Activated naive CD8-positive, alpha-beta T cell treated with anti-CD3 and anti-CD28 coated beads, Interleukin-2, amount 10 ng/mL, durations not matched to agents 7 days and 5 days (primary cell): ENCODE results near the gene GPC6. TPM values are rescaled to one million over a fixed set of nuclear protein-coding genes. Genes with fewer than 3 reads are reported as not detected.

ENCODE experiments used
- ATAC-seq: fragments of 150-1000 bp; cut with Tn5 transposase; one replicate; pipeline ENCODE4 v1.10.0; 2021; ENCODE audit warnings: low read depth, moderate library complexity
- POLR2A ChIA-PET: fragments of 350-600 bp; sonication (Branson Sonifier 250); formaldehyde crosslinking; loops from one replicate; lab custom pipeline; 2021; ENCODE audit warnings: antibody characterized with exemption; lab: Charles Lee
- DNase-seq: peaks from one replicate; pipeline ENCODE4 v3.0.0; 2021
- H3K27ac Mint-ChIP-seq: one replicate; pipeline ENCODE4 v1.8.0; 2022; ENCODE audit warnings: mild to moderate bottlenecking, mixed read lengths
- H3K27me3 Mint-ChIP-seq: one replicate; pipeline ENCODE4 v1.8.0; 2022; ENCODE audit warnings: mild to moderate bottlenecking, moderate library complexity, mixed read lengths
- H3K36me3 Mint-ChIP-seq: one replicate; pipeline ENCODE4 v1.8.0; 2021; ENCODE audit warnings: mild to moderate bottlenecking, mixed read lengths
- H3K4me1 Mint-ChIP-seq: one replicate; pipeline ENCODE4 v1.8.0; 2021; ENCODE audit warnings: mixed read lengths
- H3K4me3 Mint-ChIP-seq: one replicate; pipeline ENCODE4 v1.8.0; 2022; ENCODE audit warnings: mild to moderate bottlenecking, moderate library complexity, mixed read lengths
- H3K9me3 Mint-ChIP-seq: one replicate; pipeline ENCODE4 v1.8.0; 2021; ENCODE audit warnings: mixed read lengths
- total RNA-seq, 2 experiments: library from RNA; stranded (reverse); gene quantifications; one replicate each; pipeline ENCODE4 v1.2.3, GENCODE V29; 2021

The GPC6 gene
- total RNA-seq, 2 experiments from 2014 or later: not detected

- Mint-ChIP-seq H3K36me3 (no peaks in the 10 kb centered on the region), H3K9me3 (no peaks in the 10 kb centered on the region), H3K4me1 (no peaks in the 10 kb centered on the region), H3K27me3 (no peaks in the 10 kb centered on the region), H3K27ac (no peak overlapping the region), H3K4me3 (no peak overlapping the region)
- ATAC-seq (no peak), DNase-seq (no peak)
- POLR2A ChIA-PET: no interaction called here
Observed at GRCh38 chr13:93646245-93646644, 419.6 kb downstream of the GPC6 start.

GRCh38 chr13:93649496-93649895, 422.9 kb downstream of the GPC6 start:
- H3K36me3 Mint-ChIP-seq: no peaks in the 10 kb centered on the region
- no peak overlapping the region for H3K4me3 Mint-ChIP-seq
- no peak for ATAC-seq
- no peaks in the 10 kb centered on the region for H3K9me3 Mint-ChIP-seq
- POLR2A ChIA-PET: no interaction called here
- H3K27ac Mint-ChIP-seq: no peak overlapping the region
- H3K27me3 Mint-ChIP-seq: no peaks in the 10 kb centered on the region
- no peak for DNase-seq
- H3K4me1 Mint-ChIP-seq: no peaks in the 10 kb centered on the region

GRCh38 chr13:93653776-93654175, 427.2 kb downstream of the GPC6 start:
- H3K4me3 Mint-ChIP-seq: no peak overlapping the region
- no peak for ATAC-seq
- H3K9me3 Mint-ChIP-seq: no peaks in the 10 kb centered on the region
- no peak for DNase-seq
- no peaks in the 10 kb centered on the region for H3K27me3 Mint-ChIP-seq
- H3K4me1 Mint-ChIP-seq: no peaks in the 10 kb centered on the region
- no peaks in the 10 kb centered on the region for H3K36me3 Mint-ChIP-seq
- H3K27ac Mint-ChIP-seq: no peak overlapping the region
- POLR2A ChIA-PET: no interaction called here

GRCh38 chr13:93655154-93655553, 428.5 kb downstream of the GPC6 start:
- Mint-ChIP-seq H3K4me1 (no peaks in the 10 kb centered on the region), H3K9me3 (no peaks in the 10 kb centered on the region), H3K27ac (no peak overlapping the region), H3K36me3 (no peaks in the 10 kb centered on the region), H3K4me3 (no peak overlapping the region), H3K27me3 (no peaks in the 10 kb centered on the region)
- ATAC-seq: no peak
- POLR2A ChIA-PET: no interaction called here
- no peak for DNase-seq

GRCh38 chr13:93660391-93661063, 433.9 kb downstream of the GPC6 start:
- Mint-ChIP-seq H3K27me3 (no peaks in the 10 kb centered on the region), H3K9me3 (no peaks in the 10 kb centered on the region), H3K27ac (no peak overlapping the region), H3K4me3 (no peak overlapping the region), H3K36me3 (no peaks in the 10 kb centered on the region), H3K4me1 (no peaks in the 10 kb centered on the region)
- ATAC-seq: no peak
- POLR2A ChIA-PET: no interaction called here
- DNase-seq: no peak

GRCh38 chr13:93670866-93671265, 444.3 kb downstream of the GPC6 start:
- POLR2A ChIA-PET: no interaction called here
- no peaks in the 10 kb centered on the region for H3K9me3 Mint-ChIP-seq
- no peaks in the 10 kb centered on the region for H3K36me3 Mint-ChIP-seq
- DNase-seq (no peak), ATAC-seq (no peak)
- no peaks in the 10 kb centered on the region for H3K4me1 Mint-ChIP-seq
- no peak overlapping the region for H3K4me3 Mint-ChIP-seq
- no peak overlapping the region for H3K27ac Mint-ChIP-seq
- no peaks in the 10 kb centered on the region for H3K27me3 Mint-ChIP-seq

GRCh38 chr13:93672996-93673395, 446.4 kb downstream of the GPC6 start:
- no peak for DNase-seq
- H3K27me3 Mint-ChIP-seq: no peaks in the 10 kb centered on the region
- no peaks in the 10 kb centered on the region for H3K36me3 Mint-ChIP-seq
- H3K27ac Mint-ChIP-seq: no peak overlapping the region
- no peaks in the 10 kb centered on the region for H3K4me1 Mint-ChIP-seq
- no peaks in the 10 kb centered on the region for H3K9me3 Mint-ChIP-seq
- POLR2A ChIA-PET: no interaction called here
- ATAC-seq: no peak
- no peak overlapping the region for H3K4me3 Mint-ChIP-seq

- POLR2A ChIA-PET: no interaction called here
- Mint-ChIP-seq H3K4me1 (no peaks in the 10 kb centered on the region), H3K27ac (no peak overlapping the region), H3K4me3 (no peak overlapping the region), H3K9me3 (no peaks in the 10 kb centered on the region), H3K36me3 (no peaks in the 10 kb centered on the region), H3K27me3 (no peaks in the 10 kb centered on the region)
- DNase-seq: no peak
- ATAC-seq: no peak
Observed at GRCh38 chr13:93673885-93674284, 447.3 kb downstream of the GPC6 start.

- POLR2A ChIA-PET: no interaction called here
- no peak overlapping the region for H3K27ac Mint-ChIP-seq
- H3K36me3 Mint-ChIP-seq: no peaks in the 10 kb centered on the region
- DNase-seq: no peak
- no peak overlapping the region for H3K4me3 Mint-ChIP-seq
- no peak for ATAC-seq
- no peaks in the 10 kb centered on the region for H3K4me1 Mint-ChIP-seq
- H3K27me3 Mint-ChIP-seq: no peaks in the 10 kb centered on the region
- no peaks in the 10 kb centered on the region for H3K9me3 Mint-ChIP-seq
Observed at GRCh38 chr13:93674337-93674755, 447.7 kb downstream of the GPC6 start.

- no peaks in the 10 kb centered on the region for H3K9me3 Mint-ChIP-seq
- no peaks in the 10 kb centered on the region for H3K36me3 Mint-ChIP-seq
Observed at GRCh38 chr13:93680329-93680728, 453.7 kb downstream of the GPC6 start.

GRCh38 chr13:93685900-93686299, 459.3 kb downstream of the GPC6 start:
- ATAC-seq (no peak), DNase-seq (no peak)
- H3K27ac Mint-ChIP-seq: no peak overlapping the region
- peaks cover 1% of the 10 kb centered on the region for H3K9me3 Mint-ChIP-seq
- no peaks in the 10 kb centered on the region for H3K36me3 Mint-ChIP-seq
- H3K4me3 Mint-ChIP-seq: no peak overlapping the region
- POLR2A ChIA-PET: no interaction called here
- H3K4me1 Mint-ChIP-seq: no peaks in the 10 kb centered on the region
- no peaks in the 10 kb centered on the region for H3K27me3 Mint-ChIP-seq

More at GRCh38 chr13:93680329-93680728, 453.7 kb downstream of the GPC6 start:
- H3K4me1 Mint-ChIP-seq: no peaks in the 10 kb centered on the region
- DNase-seq (no peak), ATAC-seq (no peak)
- no peak overlapping the region for H3K4me3 Mint-ChIP-seq
- POLR2A ChIA-PET: no interaction called here
- H3K27me3 Mint-ChIP-seq: no peaks in the 10 kb centered on the region
- no peak overlapping the region for H3K27ac Mint-ChIP-seq

- H3K27me3 Mint-ChIP-seq: no peaks in the 10 kb centered on the region
- POLR2A ChIA-PET: no interaction called here
- no peak for ATAC-seq
- no peak for DNase-seq
- H3K9me3 Mint-ChIP-seq: peaks cover 1% of the 10 kb centered on the region
- no peaks in the 10 kb centered on the region for H3K4me1 Mint-ChIP-seq
- no peak overlapping the region for H3K27ac Mint-ChIP-seq
- no peak overlapping the region for H3K4me3 Mint-ChIP-seq
- H3K36me3 Mint-ChIP-seq: no peaks in the 10 kb centered on the region
Observed at GRCh38 chr13:93686399-93686798, 459.8 kb downstream of the GPC6 start.

GRCh38 chr13:93687261-93687660, 460.7 kb downstream of the GPC6 start:
- Mint-ChIP-seq H3K4me3 (no peak overlapping the region), H3K4me1 (no peaks in the 10 kb centered on the region), H3K27me3 (no peaks in the 10 kb centered on the region), H3K36me3 (no peaks in the 10 kb centered on the region), H3K27ac (no peak overlapping the region), H3K9me3 (peaks cover 1% of the 10 kb centered on the region)
- DNase-seq: no peak
- no peak for ATAC-seq
- POLR2A ChIA-PET: no interaction called here

GRCh38 chr13:93689333-93689732, 462.7 kb downstream of the GPC6 start:
- Mint-ChIP-seq H3K4me1 (no peaks in the 10 kb centered on the region), H3K27me3 (no peaks in the 10 kb centered on the region), H3K4me3 (no peak overlapping the region), H3K27ac (no peak overlapping the region), H3K9me3 (peaks cover 1% of the 10 kb centered on the region), H3K36me3 (no peaks in the 10 kb centered on the region)
- DNase-seq: no peak
- ATAC-seq: no peak
- POLR2A ChIA-PET: no interaction called here
